Measurements from ENCODE around the gene PDLIM5. TPM values are rescaled to one million over a fixed set of nuclear protein-coding genes. Genes with fewer than 3 reads are reported as not detected.

The PDLIM5 gene
- total RNA-seq, 4 donors from 2014 or later = 90.8 to 169 (median 121) TPM

- no peak for TF ChIP-seq CTCF (IDR thresholded peaks at IDR 0.05; ENCODE audit: low read depth)
Measured at GRCh38 chr4:94453391-94453963, 1.7 kb downstream of the PDLIM5 start.

- no peak for TF ChIP-seq CTCF (IDR thresholded peaks at IDR 0.05; ENCODE audit: low read depth)
Measured at GRCh38 chr4:94454405-94454804, 2.7 kb downstream of the PDLIM5 start.

GRCh38 chr4:94455081-94455480 lies 3.3 kb downstream of the PDLIM5 start:
- no peak for TF ChIP-seq CTCF (IDR thresholded peaks at IDR 0.05; ENCODE audit: low read depth)

- no peak for TF ChIP-seq CTCF (IDR thresholded peaks at IDR 0.05; ENCODE audit: low read depth)
Measured at GRCh38 chr4:94457692-94458106, 6.0 kb downstream of the PDLIM5 start.

GRCh38 chr4:94458682-94459081 lies 6.9 kb downstream of the PDLIM5 start:
- no peak for TF ChIP-seq CTCF (IDR thresholded peaks at IDR 0.05; ENCODE audit: low read depth)

- no peak for TF ChIP-seq CTCF (IDR thresholded peaks at IDR 0.05; ENCODE audit: low read depth)
Measured at GRCh38 chr4:94459462-94460161, 7.9 kb downstream of the PDLIM5 start.

GRCh38 chr4:94461506-94461905 lies 9.8 kb downstream of the PDLIM5 start:
- TF ChIP-seq CTCF (IDR thresholded peaks at IDR 0.05; ENCODE audit: low read depth) = no peak
